Ectodermal cell (in vitro differentiated cells): Measurements from ENCODE around the gene ZNF576.
A peak's percentile ranks its signal among the peaks of the same experiment; 100 is the strongest.
"Not testable (repeated sequence)": the region's sequence is repeated elsewhere in the genome, so short reads cannot be mapped to it uniquely, and the experiment has no call there.

Experiments used
- H3K27ac ChIP-seq: 2 replicates; pipeline ENCODE4 v1.7.0; 2013; ENCODE audit warnings: mild to moderate bottlenecking, low read depth, low read length; ENCODE audit not compliant: insufficient read depth, poor library complexity, severe bottlenecking
- H3K27me3 ChIP-seq: 2 replicates; pipeline ENCODE4 v1.7.0; 2013; ENCODE audit warnings: mild to moderate bottlenecking, low read length; ENCODE audit not compliant: insufficient read depth, control insufficient read depth, poor library complexity, severe bottlenecking
- H3K36me3 ChIP-seq: one replicate; pipeline ENCODE4 v1.7.0; 2013; ENCODE audit warnings: low read length; ENCODE audit not compliant: control insufficient read depth, insufficient read depth
- H3K4me1 ChIP-seq: one replicate; pipeline ENCODE4 v1.7.0; 2013; ENCODE audit warnings: low read length; ENCODE audit not compliant: control insufficient read depth, insufficient read depth
- H3K4me3 ChIP-seq: 2 replicates; pipeline ENCODE4 v1.7.0; 2013; ENCODE audit warnings: low read depth, low read length, control low read depth; ENCODE audit not compliant: insufficient read depth
- H3K9me3 ChIP-seq: 2 replicates; pipeline ENCODE4 v1.7.0; 2013; ENCODE audit warnings: mild to moderate bottlenecking, low read length, moderate library complexity; ENCODE audit not compliant: control insufficient read depth
- WGBS, 2 experiments: methylation state at CpG; one replicate each; pipeline ENCODE4 v1.1.7; 2013; ENCODE audit warnings: missing lambda C conversion rate in 2 of 2; 5-methylcytosine and 5-hydroxymethylcytosine counted together

The ZNF576 gene

GRCh38 chr19:43625918-43626579, 29.7 kb downstream of the ZNF576 start:
- Histone ChIP-seq H3K9me3 (no peaks in the 10 kb centered on the region), H3K36me3 (peaks cover 12% of the 10 kb centered on the region), H3K27me3 (no peaks in the 10 kb centered on the region), H3K27ac (no peak overlapping the region), H3K4me3 (no peak overlapping the region), H3K4me1 (no peaks in the 10 kb centered on the region)
- WGBS, 2 experiments = 90 to 93% methylated on average over 30 of the region's 32 CpGs

GRCh38 chr19:43626838-43627237, 30.4 kb downstream of the ZNF576 start:
- no peaks in the 10 kb centered on the region for H3K27me3 ChIP-seq
- H3K9me3 ChIP-seq = no peaks in the 10 kb centered on the region
- no peak overlapping the region for H3K27ac ChIP-seq
- H3K36me3 ChIP-seq = peaks cover 12% of the 10 kb centered on the region
- no peaks in the 10 kb centered on the region for H3K4me1 ChIP-seq
- WGBS, 2 experiments = 86 to 90% methylated on average over 17 of the region's 17 CpGs
- H3K4me3 ChIP-seq = no peak overlapping the region

- Histone ChIP-seq H3K27me3 (no peaks in the 10 kb centered on the region), H3K9me3 (no peaks in the 10 kb centered on the region), H3K27ac (no peak overlapping the region), H3K4me3 (no peak overlapping the region), H3K4me1 (no peaks in the 10 kb centered on the region), H3K36me3 (peaks cover 12% of the 10 kb centered on the region)
- 90 to 95% methylated on average over 3 of the region's 3 CpGs for WGBS, 2 experiments
Measured at GRCh38 chr19:43628646-43629326, 32.4 kb downstream of the ZNF576 start.

- no peak overlapping the region for H3K4me3 ChIP-seq
- no peaks in the 10 kb centered on the region for H3K9me3 ChIP-seq
- peaks cover 5% of the 10 kb centered on the region for H3K36me3 ChIP-seq
- peaks cover 14% of the 10 kb centered on the region for H3K4me1 ChIP-seq
- H3K27ac ChIP-seq = no peak overlapping the region
- no peaks in the 10 kb centered on the region for H3K27me3 ChIP-seq
- WGBS, 2 experiments = 93% methylated on average over 5 of the region's 5 CpGs
Measured at GRCh38 chr19:43631491-43631890, 35.1 kb downstream of the ZNF576 start.

GRCh38 chr19:43633520-43633919, 37.1 kb downstream of the ZNF576 start:
- Histone ChIP-seq H3K4me1 (peaks cover 17% of the 10 kb centered on the region), H3K36me3 (no peaks in the 10 kb centered on the region), H3K27ac (no peak overlapping the region), H3K9me3 (no peaks in the 10 kb centered on the region), H3K27me3 (peaks cover 12% of the 10 kb centered on the region), H3K4me3 (no peak overlapping the region)
- WGBS, 2 experiments = 92 to 97% methylated on average over 4 of the region's 4 CpGs

GRCh38 chr19:43634068-43634467, 37.7 kb downstream of the ZNF576 start:
- Histone ChIP-seq H3K27me3 (peaks cover 17% of the 10 kb centered on the region), H3K9me3 (no peaks in the 10 kb centered on the region), H3K27ac (no peak overlapping the region), H3K4me3 (no peak overlapping the region), H3K4me1 (peaks cover 22% of the 10 kb centered on the region), H3K36me3 (no peaks in the 10 kb centered on the region)
- whole genome bisulfite sequencing, 2 experiments = 89 to 92% methylated on average over 5 of the region's 5 CpGs

GRCh38 chr19:43634506-43634871, 38.1 kb downstream of the ZNF576 start:
- Histone ChIP-seq H3K4me1 (peaks cover 23% of the 10 kb centered on the region), H3K9me3 (no peaks in the 10 kb centered on the region), H3K27ac (peak overlapping the region; percentile 80), H3K36me3 (no peaks in the 10 kb centered on the region), H3K27me3 (peaks cover 20% of the 10 kb centered on the region), H3K4me3 (peak overlapping the region; percentile 21)
- 14 to 22% methylated on average over 4 to 5 of the region's 5 CpGs for WGBS, 2 experiments

- peak overlapping the region; percentile 80 for H3K27ac ChIP-seq
- H3K9me3 ChIP-seq = no peaks in the 10 kb centered on the region
- peak overlapping the region; percentile 21 for H3K4me3 ChIP-seq
- H3K36me3 ChIP-seq = no peaks in the 10 kb centered on the region
- H3K27me3 ChIP-seq = peaks cover 22% of the 10 kb centered on the region
- H3K4me1 ChIP-seq = peaks cover 23% of the 10 kb centered on the region
- WGBS, 2 experiments = 5 to 6% methylated on average over 17 of the region's 17 CpGs
Measured at GRCh38 chr19:43634872-43635560, 38.6 kb downstream of the ZNF576 start.

- H3K4me1 ChIP-seq = peaks cover 23% of the 10 kb centered on the region
- not testable (repeated sequence) for H3K9me3 ChIP-seq
Measured at GRCh38 chr19:43635561-43635940, 39.2 kb downstream of the ZNF576 start.

GRCh38 chr19:43636121-43636683, 39.8 kb downstream of the ZNF576 start:
- 55 to 58% methylated on average over 14 of the region's 14 CpGs for WGBS, 2 experiments
- peak overlapping the region; percentile 8 for H3K4me3 ChIP-seq

More at GRCh38 chr19:43635561-43635940, 39.2 kb downstream of the ZNF576 start:
- Histone ChIP-seq H3K27ac (peak overlapping the region; percentile 80), H3K4me3 (peak overlapping the region; percentile 21), H3K27me3 (peaks cover 27% of the 10 kb centered on the region)
- H3K36me3 ChIP-seq = not testable (repeated sequence)
- WGBS, 2 experiments = 2% methylated on average over 2 of the region's 2 CpGs

More at GRCh38 chr19:43636121-43636683, 39.8 kb downstream of the ZNF576 start:
- H3K27ac ChIP-seq = peak overlapping the region; percentile 59
- H3K9me3 ChIP-seq = no peaks in the 10 kb centered on the region
- no peaks in the 10 kb centered on the region for H3K36me3 ChIP-seq
- H3K27me3 ChIP-seq = peaks cover 34% of the 10 kb centered on the region
- H3K4me1 ChIP-seq = peaks cover 23% of the 10 kb centered on the region
